CD4-positive, CD25-positive, alpha-beta regulatory T cell (primary cell): Measurements from ENCODE around the gene CASP12. TPM values are rescaled to one million over a fixed set of nuclear protein-coding genes. Genes with fewer than 3 reads are reported as not detected.

ENCODE experiments used
- ATAC-seq, 2 donors: fragments of 150-1000 bp; cut with Tn5 transposase; one replicate each; pipeline ENCODE4 v1.10.0; 2021; ENCODE audit warnings: low read depth in 2 of 2, moderate number of reproducible peaks in 2 of 2, moderate library complexity in 1 of 2
- DNase-seq, 3 donors: peaks; one replicate each; pipeline versions ENCODE4 v3.0.0 to v3.0.0-alpha.2; 2012 to 2022; ENCODE audit warnings: mixed read lengths in 1 of 3
- H3K27ac ChIP-seq: one replicate; pipeline ENCODE4 v1.7.0; 2013; ENCODE audit warnings: mild to moderate bottlenecking, low read length; ENCODE audit not compliant: insufficient read depth, poor library complexity, severe bottlenecking
- H3K27me3 ChIP-seq: one replicate; pipeline ENCODE4 v1.7.0; 2013; ENCODE audit warnings: low read length; ENCODE audit not compliant: control insufficient read depth, insufficient read depth
- H3K36me3 ChIP-seq: one replicate; pipeline ENCODE4 v1.7.0; 2013; ENCODE audit warnings: mild to moderate bottlenecking, low read length, moderate library complexity; ENCODE audit not compliant: control insufficient read depth, insufficient read depth
- H3K4me1 ChIP-seq: 2 replicates; pipeline ENCODE4 v1.7.0; 2013; ENCODE audit warnings: mild to moderate bottlenecking, low read length; ENCODE audit not compliant: insufficient read depth, control insufficient read depth, poor library complexity, severe bottlenecking
- H3K4me3 ChIP-seq: one replicate; pipeline ENCODE4 v1.7.0; 2013; ENCODE audit warnings: low read depth, mild to moderate bottlenecking, low read length, moderate library complexity
- H3K9me3 ChIP-seq, 2 experiments: 1 replicate in 1 of 2; 2 replicates in 1 of 2; pipeline ENCODE4 v1.7.0; 2013; ENCODE audit warnings: low read length in 2 of 2, mild to moderate bottlenecking in 1 of 2, moderate library complexity in 1 of 2; ENCODE audit not compliant: control insufficient read depth in 2 of 2
- H3K27ac Mint-ChIP-seq, 3 donors: one replicate each; pipeline ENCODE4 v1.8.0; 2020 to 2022; ENCODE audit warnings: mild to moderate bottlenecking in 3 of 3, mixed read lengths in 3 of 3, moderate library complexity in 2 of 3
- H3K27me3 Mint-ChIP-seq: one replicate; pipeline ENCODE4 v1.8.0; 2022; ENCODE audit warnings: mild to moderate bottlenecking, mixed read lengths
- H3K36me3 Mint-ChIP-seq: one replicate; pipeline ENCODE4 v1.8.0; 2020; ENCODE audit warnings: mixed read lengths
- H3K4me1 Mint-ChIP-seq, 4 donors: one replicate each; pipeline ENCODE4 v1.8.0; 2020 to 2022; ENCODE audit warnings: mixed read lengths in 4 of 4, mild to moderate bottlenecking in 1 of 4
- H3K4me3 Mint-ChIP-seq, 4 donors: one replicate each; pipeline ENCODE4 v1.8.0; 2020 to 2022; ENCODE audit warnings: mild to moderate bottlenecking in 4 of 4, mixed read lengths in 4 of 4, moderate library complexity in 3 of 4
- H3K9me3 Mint-ChIP-seq, 7 donors: one replicate each; pipeline ENCODE4 v1.8.0; 2020 to 2022; ENCODE audit warnings: mixed read lengths in 7 of 7, mild to moderate bottlenecking in 3 of 7, moderate library complexity in 2 of 7
- polyA plus RNA-seq, 4 donors: library from polyadenylated mRNA; unstranded; fragments of 300-500 nt; fragmentation: Illumina TruSeq; gene quantifications; one replicate each; pipeline ENCODE4 v1.2.3, GENCODE V29; 2021
- total RNA-seq: library from RNA; stranded (reverse); gene quantifications from one replicate; pipeline ENCODE4 v1.2.3, GENCODE V29; 2022

Gene CASP12
- total and polyA plus RNA-seq, 5 donors from 2014 or later = 0.37 to 0.77 (median 0.60) TPM; not detected in 1

DNA sequence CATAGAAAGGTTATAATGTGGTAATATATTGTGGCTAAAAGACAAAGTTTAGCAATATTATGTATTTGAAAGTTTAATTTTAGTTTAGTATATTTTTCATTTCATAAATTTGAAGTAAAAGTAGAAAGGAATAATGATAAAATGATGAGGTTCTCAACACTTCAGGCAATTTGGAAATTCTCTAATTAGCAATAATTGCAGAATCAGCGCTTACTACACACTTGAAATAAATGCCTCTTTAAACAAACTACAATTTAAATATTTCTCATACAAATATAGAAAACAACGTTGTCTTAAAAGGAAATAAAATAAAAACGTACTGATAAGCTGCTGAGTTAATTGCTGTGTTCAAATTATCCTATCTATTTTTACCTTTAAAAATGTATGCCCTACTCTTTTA is 25.9 kb downstream of the CASP12 start:
- Mint-ChIP-seq H3K36me3 (no peaks in the 10 kb centered on the region), H3K27me3 (no peaks in the 10 kb centered on the region), H3K9me3 (peaks cover 0 to 6% (median 0%) of the 10 kb centered on the region in 7 donors), H3K4me1 (peaks cover 23 to 28% (median 24%) of the 10 kb centered on the region in 4 donors), H3K4me3 (no peak overlapping the region), H3K27ac (no peak overlapping the region)
- Histone ChIP-seq H3K27ac (no peak overlapping the region), H3K9me3 (no peaks in the 10 kb centered on the region), H3K36me3 (no peaks in the 10 kb centered on the region), H3K4me1 (peaks cover 15% of the 10 kb centered on the region), H3K27me3 (no peaks in the 10 kb centered on the region), H3K4me3 (no peak overlapping the region)
- no peak for DNase-seq
- ATAC-seq = no peak

DNA sequence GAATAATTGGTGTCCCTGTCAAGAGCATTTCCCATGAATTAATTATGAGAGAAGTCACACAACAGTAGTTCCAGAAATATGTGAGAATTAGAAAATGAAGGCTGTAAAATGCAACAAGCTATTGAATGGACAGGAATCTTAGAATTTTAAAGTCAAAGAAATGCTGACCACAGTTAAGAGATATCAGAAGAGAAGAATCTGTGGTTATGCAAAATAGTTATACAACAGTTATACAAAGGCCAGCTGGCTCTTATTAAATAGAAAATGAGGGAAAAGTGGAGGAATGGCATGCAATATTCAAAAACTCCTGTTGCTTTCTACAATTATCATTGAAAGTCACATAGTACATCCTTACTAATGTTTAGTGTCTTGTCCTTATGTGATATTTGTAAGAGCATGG is 27.4 kb downstream of the CASP12 start:
- no peak overlapping the region for H3K4me3 Mint-ChIP-seq
- DNase-seq (no peak), ATAC-seq (no peak)
- Histone ChIP-seq H3K27ac (no peak overlapping the region), H3K9me3 (no peaks in the 10 kb centered on the region), H3K36me3 (no peaks in the 10 kb centered on the region), H3K4me1 (peaks cover 3% of the 10 kb centered on the region), H3K4me3 (no peak overlapping the region), H3K27me3 (no peaks in the 10 kb centered on the region)
- H3K4me1 Mint-ChIP-seq = peaks cover 9 to 15% (median 13%) of the 10 kb centered on the region in 4 donors
- H3K27me3 Mint-ChIP-seq = no peaks in the 10 kb centered on the region
- no peak overlapping the region for H3K27ac Mint-ChIP-seq
- peaks cover 3% of the 10 kb centered on the region for H3K36me3 Mint-ChIP-seq
- peaks cover 0 to 6% (median 1%) of the 10 kb centered on the region in 7 donors for H3K9me3 Mint-ChIP-seq

DNA sequence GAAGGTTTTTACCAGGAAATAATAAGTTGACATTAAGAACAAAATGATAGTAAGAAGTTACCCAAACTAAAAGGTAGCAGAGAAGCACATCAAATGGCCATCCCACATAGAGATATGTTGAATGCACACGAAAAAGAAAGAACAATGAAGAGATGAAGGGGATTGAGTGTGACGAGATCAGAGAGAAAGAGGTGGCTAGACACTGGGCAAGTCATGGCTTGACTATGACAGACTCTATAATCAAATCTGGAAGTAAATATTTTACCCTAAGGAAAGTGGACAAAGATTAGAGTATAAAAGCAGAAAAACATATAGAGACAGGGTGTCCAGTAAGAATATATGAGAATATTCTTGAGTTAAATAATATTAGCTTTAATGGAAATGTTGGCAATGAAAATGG is 31.4 kb downstream of the CASP12 start:
- H3K4me1 ChIP-seq = no peaks in the 10 kb centered on the region
- peaks cover 3% of the 10 kb centered on the region for H3K36me3 Mint-ChIP-seq
- DNase-seq = no peak
- no peaks in the 10 kb centered on the region for H3K36me3 ChIP-seq
- no peaks in the 10 kb centered on the region for H3K27me3 ChIP-seq
- no peak overlapping the region for H3K27ac ChIP-seq
- H3K9me3 Mint-ChIP-seq = peaks cover 0 to 18% (median 2%) of the 10 kb centered on the region in 7 donors
- no peak overlapping the region for H3K4me3 ChIP-seq
- ATAC-seq = no peak
- no peaks in the 10 kb centered on the region for H3K27me3 Mint-ChIP-seq
- no peak overlapping the region for H3K4me3 Mint-ChIP-seq
- H3K27ac Mint-ChIP-seq = no peak overlapping the region
- H3K4me1 Mint-ChIP-seq = peaks cover 0 to 15% (median 6%) of the 10 kb centered on the region in 4 donors
- H3K9me3 ChIP-seq = no peaks in the 10 kb centered on the region

DNA sequence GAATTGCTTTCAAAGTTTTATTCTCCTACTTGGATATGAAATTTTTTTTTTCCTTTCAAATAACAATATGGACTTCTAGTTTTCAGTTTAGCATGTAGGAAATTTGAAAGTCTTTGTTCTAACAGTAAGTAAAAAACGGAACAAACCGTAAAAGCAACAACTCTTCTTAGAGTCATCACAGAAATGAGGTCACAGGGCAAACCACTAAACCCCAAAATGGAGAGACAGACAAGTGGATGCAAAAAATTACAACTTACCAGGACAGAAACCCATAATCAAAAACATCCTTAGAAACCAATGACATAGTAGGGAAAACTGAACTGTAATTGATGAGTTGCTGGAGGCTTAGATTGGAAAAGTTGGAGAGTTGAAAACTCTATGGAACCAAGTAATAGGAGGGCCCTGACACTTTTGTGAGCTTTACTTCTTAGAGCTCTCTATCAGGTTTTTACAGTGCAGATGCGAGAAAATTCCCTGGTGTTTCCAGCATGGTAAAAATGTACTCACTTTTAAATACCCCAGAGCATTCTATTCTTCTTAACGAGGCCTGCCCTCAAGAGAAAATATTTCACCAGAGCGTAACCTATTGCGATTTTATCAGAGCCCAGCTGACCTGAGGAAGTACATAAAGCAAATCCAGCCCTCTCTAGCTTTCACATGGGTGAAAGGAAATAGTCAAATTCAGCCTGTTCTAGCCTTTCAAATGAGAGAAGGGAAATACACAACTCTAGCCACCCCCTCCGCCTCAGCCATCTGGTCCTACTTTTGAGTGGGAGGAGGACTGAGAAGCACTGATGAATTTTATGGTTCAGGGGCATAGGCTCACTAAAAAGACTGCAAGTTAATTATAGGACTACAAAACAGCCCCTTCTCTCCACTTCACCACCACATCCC is 39.1 kb downstream of the CASP12 start:
- no peaks in the 10 kb centered on the region for H3K27me3 ChIP-seq
- H3K4me1 ChIP-seq = no peaks in the 10 kb centered on the region
- Mint-ChIP-seq H3K4me3 (peak overlapping the region in 1 of 4 donors; percentile 16), H3K27me3 (no peaks in the 10 kb centered on the region), H3K9me3 (peaks cover 0 to 4% (median 0%) of the 10 kb centered on the region in 7 donors), H3K4me1 (peaks cover 0 to 20% (median 4%) of the 10 kb centered on the region in 4 donors), H3K27ac (peak overlapping the region in 2 of 3 donors; percentile 34 to 45), H3K36me3 (no peaks in the 10 kb centered on the region)
- no peak overlapping the region for H3K4me3 ChIP-seq
- H3K9me3 ChIP-seq = no peaks in the 10 kb centered on the region
- ATAC-seq = peak in 1 of 2 donors; percentile 31
- no peaks in the 10 kb centered on the region for H3K36me3 ChIP-seq
- no peak for DNase-seq
- no peak overlapping the region for H3K27ac ChIP-seq

DNA sequence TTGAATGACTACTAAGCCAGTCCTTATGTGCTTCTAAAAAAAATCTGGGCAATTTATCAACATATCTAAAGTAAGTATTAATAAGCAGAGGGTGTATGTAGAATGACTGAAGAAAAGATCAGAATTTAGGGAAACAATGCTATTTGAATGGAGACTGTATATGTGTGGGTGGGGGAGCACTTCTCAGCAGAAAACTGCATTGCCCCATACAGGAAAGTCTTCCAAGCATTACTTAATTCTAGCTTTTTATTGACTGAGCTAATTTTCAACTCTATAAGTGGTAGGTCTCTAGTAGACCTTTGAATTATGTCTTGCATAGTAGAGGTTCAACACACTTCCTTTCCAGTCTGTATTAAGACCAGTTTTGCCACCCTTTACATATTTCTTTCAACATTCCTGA is 41.7 kb downstream of the CASP12 start:
- Histone ChIP-seq H3K27me3 (no peaks in the 10 kb centered on the region), H3K4me1 (no peaks in the 10 kb centered on the region), H3K9me3 (no peaks in the 10 kb centered on the region), H3K4me3 (no peak overlapping the region), H3K36me3 (no peaks in the 10 kb centered on the region), H3K27ac (no peak overlapping the region)
- DNase-seq = no peak
- no peaks in the 10 kb centered on the region for H3K27me3 Mint-ChIP-seq
- H3K36me3 Mint-ChIP-seq = no peaks in the 10 kb centered on the region
- no peak overlapping the region for H3K4me3 Mint-ChIP-seq
- H3K4me1 Mint-ChIP-seq = peaks cover 0 to 15% (median 4%) of the 10 kb centered on the region in 4 donors
- no peak overlapping the region for H3K27ac Mint-ChIP-seq
- H3K9me3 Mint-ChIP-seq = peaks cover 0 to 4% (median 0%) of the 10 kb centered on the region in 7 donors
- ATAC-seq = no peak

DNA sequence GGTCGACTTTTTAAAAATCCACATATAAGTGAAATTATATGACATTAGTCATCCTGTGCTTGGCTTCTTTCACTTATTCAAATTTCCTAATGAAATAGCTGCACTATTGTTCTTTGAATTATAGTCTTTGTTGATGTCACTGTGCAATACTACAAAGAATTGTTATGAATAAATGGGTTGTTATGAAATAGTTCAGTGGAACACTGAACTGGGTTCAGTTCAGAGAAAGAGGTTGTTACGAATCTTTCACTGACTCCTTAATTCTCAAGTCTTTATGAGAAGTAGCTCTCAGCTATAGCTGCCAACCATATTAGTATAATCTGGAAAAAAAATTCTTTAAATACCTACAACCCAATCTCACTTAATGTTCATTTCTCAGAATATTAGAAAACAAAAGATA is 42.3 kb downstream of the CASP12 start:
- peaks cover 0 to 15% (median 4%) of the 10 kb centered on the region in 4 donors for H3K4me1 Mint-ChIP-seq
- no peak overlapping the region for H3K4me3 Mint-ChIP-seq
- Histone ChIP-seq H3K27ac (no peak overlapping the region), H3K36me3 (no peaks in the 10 kb centered on the region), H3K4me3 (no peak overlapping the region), H3K9me3 (no peaks in the 10 kb centered on the region), H3K27me3 (no peaks in the 10 kb centered on the region), H3K4me1 (no peaks in the 10 kb centered on the region)
- peaks cover 0 to 4% (median 0%) of the 10 kb centered on the region in 7 donors for H3K9me3 Mint-ChIP-seq
- no peak for ATAC-seq
- DNase-seq = no peak
- H3K27ac Mint-ChIP-seq = no peak overlapping the region
- no peaks in the 10 kb centered on the region for H3K27me3 Mint-ChIP-seq
- H3K36me3 Mint-ChIP-seq = no peaks in the 10 kb centered on the region

DNA sequence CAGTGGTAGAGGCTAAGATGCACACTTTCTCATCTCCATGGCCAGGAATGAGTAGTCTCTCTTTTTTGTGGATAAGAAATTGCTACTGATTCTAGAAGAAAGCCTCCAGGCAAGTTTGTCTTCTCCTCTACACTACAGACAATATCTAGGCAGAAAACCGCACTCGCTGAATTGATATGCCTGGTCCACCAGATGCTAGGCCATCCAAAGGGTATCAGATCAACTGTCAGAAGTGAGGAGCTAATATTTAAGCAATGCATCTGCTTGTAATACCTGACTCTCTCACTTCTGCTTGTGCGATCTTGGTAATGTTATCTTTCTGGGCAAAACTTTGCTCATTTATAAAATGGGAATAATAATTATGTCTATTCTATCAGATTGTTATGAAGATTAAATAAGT is 45.0 kb downstream of the CASP12 start:
- H3K9me3 Mint-ChIP-seq = no peaks in the 10 kb centered on the region
- H3K27ac Mint-ChIP-seq = no peak overlapping the region
- peaks cover 0 to 6% (median 3%) of the 10 kb centered on the region in 4 donors for H3K4me1 Mint-ChIP-seq
- H3K36me3 Mint-ChIP-seq = no peaks in the 10 kb centered on the region
- no peak for ATAC-seq
- Histone ChIP-seq H3K4me1 (no peaks in the 10 kb centered on the region), H3K4me3 (no peak overlapping the region), H3K27me3 (no peaks in the 10 kb centered on the region), H3K36me3 (no peaks in the 10 kb centered on the region), H3K9me3 (no peaks in the 10 kb centered on the region), H3K27ac (no peak overlapping the region)
- no peak overlapping the region for H3K4me3 Mint-ChIP-seq
- no peak for DNase-seq
- no peaks in the 10 kb centered on the region for H3K27me3 Mint-ChIP-seq

DNA sequence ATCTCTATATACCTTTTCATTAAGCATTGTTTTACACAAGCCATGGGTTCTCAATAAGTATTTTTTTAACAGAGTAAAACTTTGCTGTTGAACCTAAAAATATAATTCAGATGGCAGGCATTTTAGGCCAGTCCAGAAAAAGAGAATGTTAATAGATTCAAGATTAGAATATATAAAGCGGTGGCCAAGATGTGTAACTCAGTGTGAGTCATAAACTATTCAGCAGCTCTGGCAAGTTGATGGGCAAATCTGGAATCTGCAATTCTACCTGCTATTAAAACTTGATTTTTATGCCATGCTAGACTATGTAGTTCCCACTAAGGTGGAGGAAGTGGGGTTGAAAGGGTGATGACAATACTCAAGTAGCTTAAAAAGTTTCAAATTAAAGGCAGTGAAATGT is 45.4 kb downstream of the CASP12 start:
- no peaks in the 10 kb centered on the region for H3K36me3 ChIP-seq
- H3K4me1 ChIP-seq = no peaks in the 10 kb centered on the region
- no peak for ATAC-seq
- H3K27ac Mint-ChIP-seq = no peak overlapping the region
- H3K36me3 Mint-ChIP-seq = no peaks in the 10 kb centered on the region
- peaks cover 0 to 6% (median 1%) of the 10 kb centered on the region in 4 donors for H3K4me1 Mint-ChIP-seq
- peaks cover under 1% of the 10 kb centered on the region for H3K27me3 Mint-ChIP-seq
- H3K4me3 Mint-ChIP-seq = no peak overlapping the region
- no peak overlapping the region for H3K27ac ChIP-seq
- no peaks in the 10 kb centered on the region for H3K9me3 Mint-ChIP-seq
- no peak overlapping the region for H3K4me3 ChIP-seq
- no peaks in the 10 kb centered on the region for H3K9me3 ChIP-seq
- no peak for DNase-seq
- no peaks in the 10 kb centered on the region for H3K27me3 ChIP-seq
